Peyer's patch (tissue), 4 donors: ENCODE measurements around the gene HOXB5.

Experiments used
- POLR2A ChIP-seq, 2 donors: fragments of 450-650 bp; IDR thresholded peaks; one replicate each; pipeline ENCODE4 v1.5.1; 2017; ENCODE audit warnings: antibody characterized with exemption in 2 of 2, mild to moderate bottlenecking in 2 of 2, moderate library complexity in 2 of 2
- TF ChIP-seq, protein P1 (sequence below), 6 experiments: fragments of 450-650 bp in 4 of 6; fragments of 200-600 bp in 2 of 6; sonication (generic) in 1 of 6; IDR thresholded peaks; one replicate each; pipeline ENCODE4 v1.5.1; 2017 to 2019; ENCODE audit warnings: antibody characterized with exemption in 6 of 6, mild to moderate bottlenecking in 3 of 6, moderate library complexity in 1 of 6

DNA sequence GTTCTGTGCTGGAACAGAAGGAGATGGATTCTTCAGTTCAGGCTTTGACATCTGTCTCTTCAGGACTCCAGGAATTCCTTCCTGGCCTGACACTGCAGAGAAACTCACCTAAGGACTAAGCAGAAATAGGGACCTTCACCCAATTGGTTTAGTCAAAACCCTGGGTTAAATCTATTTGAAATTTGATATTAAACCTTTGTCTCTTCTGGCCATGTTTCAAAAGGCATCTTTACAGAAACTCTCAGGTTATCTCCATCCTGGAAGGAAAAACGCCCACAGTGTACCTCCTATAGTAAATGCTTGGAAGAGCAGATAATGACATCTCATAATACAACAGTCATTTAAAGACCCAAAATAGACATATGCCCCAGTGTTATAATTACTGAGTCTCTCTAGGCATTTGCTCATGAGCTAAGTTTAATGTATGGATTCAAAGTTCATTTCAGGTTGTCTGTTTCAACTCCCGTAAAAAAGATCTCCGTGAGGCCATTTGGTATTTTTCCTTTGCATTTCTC, 9.8 kb downstream of the HOXB5 start:
- TF ChIP-seq, protein P1, sequence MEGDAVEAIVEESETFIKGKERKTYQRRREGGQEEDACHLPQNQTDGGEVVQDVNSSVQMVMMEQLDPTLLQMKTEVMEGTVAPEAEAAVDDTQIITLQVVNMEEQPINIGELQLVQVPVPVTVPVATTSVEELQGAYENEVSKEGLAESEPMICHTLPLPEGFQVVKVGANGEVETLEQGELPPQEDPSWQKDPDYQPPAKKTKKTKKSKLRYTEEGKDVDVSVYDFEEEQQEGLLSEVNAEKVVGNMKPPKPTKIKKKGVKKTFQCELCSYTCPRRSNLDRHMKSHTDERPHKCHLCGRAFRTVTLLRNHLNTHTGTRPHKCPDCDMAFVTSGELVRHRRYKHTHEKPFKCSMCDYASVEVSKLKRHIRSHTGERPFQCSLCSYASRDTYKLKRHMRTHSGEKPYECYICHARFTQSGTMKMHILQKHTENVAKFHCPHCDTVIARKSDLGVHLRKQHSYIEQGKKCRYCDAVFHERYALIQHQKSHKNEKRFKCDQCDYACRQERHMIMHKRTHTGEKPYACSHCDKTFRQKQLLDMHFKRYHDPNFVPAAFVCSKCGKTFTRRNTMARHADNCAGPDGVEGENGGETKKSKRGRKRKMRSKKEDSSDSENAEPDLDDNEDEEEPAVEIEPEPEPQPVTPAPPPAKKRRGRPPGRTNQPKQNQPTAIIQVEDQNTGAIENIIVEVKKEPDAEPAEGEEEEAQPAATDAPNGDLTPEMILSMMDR (IDR thresholded peaks at IDR 0.05), result no peak
- no peak for TF ChIP-seq POLR2A (IDR thresholded peaks at IDR 0.05)
